Stimulated activated CD8-positive, alpha-beta memory T cell treated with anti-CD3 and anti-CD28 coated beads, Interleukin-4, amount 100 ng/mL, for 48 hours (primary cell): Measurements from ENCODE around the gene SLC25A5.
A peak's percentile ranks its signal among the peaks of the same experiment; 100 is the strongest.

Source experiments
- DNase-seq: peaks from one replicate; pipeline ENCODE4 v3.0.0-alpha.2; 2020

The SLC25A5 gene

DNA sequence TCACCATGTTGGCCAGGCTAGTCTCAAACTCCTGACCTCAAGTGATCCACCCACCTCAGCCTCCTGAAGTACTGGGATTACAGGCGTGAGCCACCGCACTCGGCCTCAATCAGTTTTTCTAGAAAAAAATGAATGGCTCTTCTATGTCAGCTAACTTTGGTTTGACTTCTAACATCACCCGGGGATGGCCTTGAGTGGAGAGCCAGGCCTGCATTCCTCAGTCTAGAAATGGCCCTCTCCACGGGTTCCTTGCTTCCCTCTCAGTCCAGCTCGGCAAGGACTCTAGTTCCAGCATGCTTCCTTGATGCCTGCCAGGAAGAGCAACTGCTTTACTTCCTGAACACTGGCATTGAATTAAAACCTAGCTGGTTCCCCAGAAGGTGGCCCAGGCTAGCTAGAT, 39.0 kb downstream of the SLC25A5 start:
- no peak for DNase-seq

DNA sequence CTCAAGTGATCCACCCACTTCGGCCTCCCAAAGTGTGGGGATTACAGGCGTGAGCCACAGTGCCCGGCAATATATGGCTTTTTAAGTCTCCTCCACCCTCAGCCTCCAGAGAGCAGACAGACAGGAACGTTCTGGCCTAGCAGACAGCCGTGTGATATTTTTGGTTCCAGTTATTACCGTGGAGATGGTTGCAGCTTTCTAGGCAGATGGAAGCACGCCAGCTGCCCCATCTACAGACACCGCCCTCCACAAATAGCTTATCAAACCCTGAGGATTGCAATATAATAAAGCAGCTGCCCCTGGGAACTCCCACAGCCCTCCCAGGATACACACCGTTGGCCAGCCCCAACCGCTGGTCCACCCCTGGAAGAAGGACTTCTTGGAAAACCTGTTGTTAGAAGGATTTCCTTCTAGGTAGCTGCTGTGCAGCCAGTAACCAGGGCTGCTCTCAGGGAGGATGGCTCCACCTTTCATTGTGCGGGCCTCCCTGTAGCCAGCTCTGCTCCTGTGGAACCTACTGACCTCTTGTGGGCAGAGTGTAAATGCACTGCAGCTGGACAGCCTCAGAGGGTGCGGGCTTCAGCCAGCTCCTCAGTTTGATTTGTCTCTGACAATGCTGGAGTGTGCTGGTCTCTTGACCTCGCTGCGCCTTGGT, 44.0 kb downstream of the SLC25A5 start:
- DNase-seq = no peak

DNA sequence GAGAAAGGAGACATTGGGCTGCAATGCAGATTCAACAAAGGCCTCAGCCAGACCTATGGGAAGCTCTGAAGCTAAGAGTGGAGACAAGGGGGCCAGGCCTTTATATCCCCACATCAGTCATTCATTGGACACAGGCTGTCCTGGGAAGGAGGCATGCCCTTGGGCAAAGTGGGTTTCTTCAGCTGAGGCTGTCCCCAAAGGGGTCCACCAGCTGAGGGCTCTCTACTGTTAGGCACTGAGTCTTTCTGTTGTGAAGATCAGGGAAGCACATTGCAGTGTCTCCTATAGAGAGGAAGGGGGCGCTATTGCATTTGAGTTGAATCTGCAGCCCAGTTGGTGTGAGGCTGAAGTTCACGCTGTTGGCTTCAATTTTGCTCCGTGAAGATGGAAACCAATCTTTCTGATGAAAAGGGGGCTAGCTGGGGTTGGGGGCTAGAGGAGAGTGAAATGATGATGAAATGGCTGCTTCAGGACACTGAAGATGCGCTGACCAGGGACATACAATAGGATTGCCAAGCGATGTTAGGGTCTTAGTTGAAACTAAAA, 48.0 kb downstream of the SLC25A5 start:
- peak; percentile 31 for DNase-seq

DNA sequence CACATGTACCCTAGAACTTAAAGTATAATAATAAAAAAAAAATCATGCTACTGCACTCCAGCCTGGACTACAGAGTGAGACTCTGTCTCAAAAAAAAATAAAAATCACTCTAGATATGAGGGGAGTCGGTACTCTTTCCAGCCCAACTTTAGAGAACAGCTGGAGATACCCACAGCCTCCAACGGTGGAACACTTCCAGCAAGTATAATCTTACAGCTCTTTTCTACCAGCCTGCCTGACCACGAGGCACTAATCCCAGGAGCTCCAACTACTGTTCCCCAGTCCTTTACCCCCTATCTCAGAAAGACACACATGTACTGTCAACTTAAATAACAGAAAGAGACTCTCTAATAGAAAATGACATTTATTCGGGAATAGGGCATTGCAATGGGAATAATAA, 50.1 kb downstream of the SLC25A5 start:
- no peak for DNase-seq
